PC-9 (cell line): ENCODE measurements around the gene IQCB1.

Source experiments
- CTCF ChIP-seq: fragments of 200-600 bp; sonication (generic); conservative IDR thresholded peaks from 2 replicates; pipeline ENCODE4 v1.6.1; 2017; ENCODE audit warnings: mixed run types, antibody characterized with exemption, mild to moderate bottlenecking, moderate library complexity
- EZH2 ChIP-seq: fragments of 200-600 bp; sonication (generic); IDR thresholded peaks from 2 replicates; pipeline ENCODE4 v1.8.0; 2017; ENCODE audit warnings: antibody characterized with exemption, low read depth

- TF ChIP-seq EZH2, result no peak
- no peak for TF ChIP-seq CTCF
Measured at GRCh38 chr3:121730940-121731687, 103.7 kb downstream of the IQCB1 start.
